BLaER1 treated with 17β-estradiol and CSF1 and Interleukin-3, amounts not matched to agents 10 nM and 100 nM (cell line): ENCODE results near the gene SCN1B.

Experiments used
- H3K27ac ChIP-seq, 11 experiments: shearing (Covaris generic); formaldehyde crosslinking; 2 replicates each; pipeline ENCODE4 v1.8.1; 2022
- H3K27me3 ChIP-seq, 11 experiments: shearing (Covaris generic); formaldehyde crosslinking; 2 replicates each; pipeline ENCODE4 v1.8.1; 2022
- H3K36me3 ChIP-seq, 11 experiments: shearing (Covaris generic); formaldehyde crosslinking; 2 replicates each; pipeline ENCODE4 v1.8.1; 2022
- H3K4me1 ChIP-seq, 10 experiments: shearing (Covaris generic); formaldehyde crosslinking; 2 replicates each; pipeline ENCODE4 v1.8.1; 2022
- H3K4me2 ChIP-seq, 11 experiments: shearing (Covaris generic); formaldehyde crosslinking; 2 replicates each; pipeline ENCODE4 v1.8.1; 2022
- H3K4me3 ChIP-seq, 10 experiments: shearing (Covaris generic); formaldehyde crosslinking; 2 replicates each; pipeline ENCODE4 v1.8.1; 2022
- H3K9ac ChIP-seq, 11 experiments: shearing (Covaris generic); formaldehyde crosslinking; 2 replicates each; pipeline ENCODE4 v1.8.1; 2022
- H3K9me3 ChIP-seq, 11 experiments: shearing (Covaris generic); formaldehyde crosslinking; replicated peaks in 1 of 11; 2 replicates each; pipeline ENCODE4 v1.8.1; 2022
- H4K20me1 ChIP-seq, 11 experiments: shearing (Covaris generic); formaldehyde crosslinking; 2 replicates each; pipeline ENCODE4 v1.8.1; 2022
- Cebpa-rat ChIP-seq, 11 experiments: shearing (Covaris generic); IDR thresholded peaks; 2 replicates each; pipeline ENCODE4 v1.8.1; 2022

The SCN1B gene

DNA sequence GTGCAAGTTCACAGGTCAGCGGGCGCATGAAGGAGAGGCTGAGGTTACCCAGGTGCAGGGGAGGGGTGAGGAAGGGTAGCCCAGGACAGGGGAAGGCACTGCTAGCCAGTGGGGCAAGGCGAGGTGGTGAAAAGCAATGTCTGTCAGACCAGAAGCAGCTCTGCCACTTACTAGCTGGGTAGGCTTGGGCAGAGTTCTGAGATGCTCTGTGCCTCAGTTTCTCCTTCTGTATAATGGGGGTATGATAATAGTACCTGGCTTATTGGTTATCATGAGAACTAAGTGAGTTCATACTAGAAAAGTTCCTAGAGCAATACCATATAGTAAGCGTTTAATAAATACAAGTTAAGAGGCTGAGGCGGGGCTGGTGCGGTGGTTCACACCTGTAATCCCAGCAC, 14.3 kb upstream of the SCN1B start:
- no peaks in the 10 kb centered on the region for H3K9me3 ChIP-seq
- H3K36me3 ChIP-seq, result peaks cover 87 to 99% (median 93%) of the 10 kb centered on the region in 11 experiments
- H3K4me3 ChIP-seq, result peak overlapping the region in 1 of 10 experiments; percentile 31; a peak in 2 of 20 replicates
- peak overlapping the region in 9 of 11 experiments; percentile 66 to 99 (median 92); a peak in 19 of 22 replicates for H3K4me2 ChIP-seq
- H3K9ac ChIP-seq, result peak overlapping the region in 6 of 11 experiments; percentile 2 to 72 (median 16); a peak in 5 of 22 replicates
- peak overlapping the region in 9 of 11 experiments; percentile 26 to 83 (median 78); a peak in 14 of 22 replicates for H3K27ac ChIP-seq
- no peak for TF ChIP-seq Cebpa-rat (IDR thresholded peaks at IDR 0.05)
- peaks cover 64 to 86% (median 78%) of the 10 kb centered on the region in 10 experiments for H3K4me1 ChIP-seq
- peaks cover 0 to 91% (median 16%) of the 10 kb centered on the region in 11 experiments; a peak in 15 of 22 replicates for H4K20me1 ChIP-seq
- H3K27me3 ChIP-seq, result no peaks in the 10 kb centered on the region

DNA sequence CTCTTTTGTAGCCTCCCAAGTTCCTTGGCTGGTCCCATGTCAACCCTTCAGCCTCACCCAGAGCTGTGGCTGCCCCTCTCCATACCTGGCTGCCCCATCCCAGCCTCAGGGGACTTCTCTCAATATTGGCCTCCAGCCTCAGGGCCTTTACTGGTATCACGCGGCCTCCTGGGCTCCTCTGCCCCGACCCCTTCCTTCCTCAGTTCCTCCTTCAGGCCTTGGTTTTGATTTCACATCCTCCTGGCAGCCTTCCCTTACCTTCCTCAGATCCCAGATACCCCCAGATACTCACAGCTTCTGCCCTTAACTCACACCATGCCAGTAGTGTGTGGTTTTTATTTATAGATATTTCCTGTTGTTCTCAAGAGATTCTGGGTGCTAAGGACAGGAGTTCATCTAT, 12.8 kb upstream of the SCN1B start:
- no peak for TF ChIP-seq Cebpa-rat (IDR thresholded peaks at IDR 0.05)
- no peaks in the 10 kb centered on the region for H3K9me3 ChIP-seq
- peak overlapping the region; percentile 40 to 83 (median 63); a peak in 19 of 22 replicates for H3K27ac ChIP-seq
- no peaks in the 10 kb centered on the region for H3K27me3 ChIP-seq
- H4K20me1 ChIP-seq, result peaks cover 0 to 91% (median 13%) of the 10 kb centered on the region in 11 experiments; a peak in 11 of 22 replicates
- H3K4me1 ChIP-seq, result peaks cover 49 to 77% (median 62%) of the 10 kb centered on the region in 10 experiments
- H3K36me3 ChIP-seq, result peaks cover 87 to 99% (median 93%) of the 10 kb centered on the region in 11 experiments
- H3K9ac ChIP-seq, result peak overlapping the region; percentile 10 to 69 (median 50); a peak in 18 of 22 replicates
- peak overlapping the region; percentile 46 to 99 (median 90) for H3K4me2 ChIP-seq
- peak overlapping the region in 4 of 10 experiments; percentile 14 to 49 (median 31); a peak in 5 of 20 replicates for H3K4me3 ChIP-seq

DNA sequence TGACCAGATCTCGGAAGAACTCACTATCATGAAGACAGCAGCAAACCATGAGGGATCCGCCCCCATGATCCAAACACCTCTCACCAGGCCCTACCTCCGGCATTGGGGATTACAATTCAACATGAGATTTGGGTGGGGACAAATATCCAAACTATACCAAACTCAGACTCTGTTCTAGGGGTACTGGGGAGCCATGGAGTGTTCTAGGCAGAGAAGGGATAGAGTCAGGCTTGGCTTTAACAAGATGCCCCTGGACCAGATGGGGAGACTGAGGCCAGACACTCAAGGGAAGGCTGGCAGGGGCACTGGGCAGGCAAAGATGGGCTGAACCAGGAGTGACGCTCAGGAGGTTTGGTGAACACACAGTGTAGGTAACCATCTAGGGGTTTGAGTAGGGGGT, 11.9 kb upstream of the SCN1B start:
- Histone ChIP-seq H3K9me3 (no peaks in the 10 kb centered on the region), H3K4me2 (peak overlapping the region in 6 of 11 experiments; percentile 90 to 99 (median 93); a peak in 10 of 22 replicates), H3K36me3 (peaks cover 87 to 100% (median 96%) of the 10 kb centered on the region in 11 experiments), H3K27me3 (no peaks in the 10 kb centered on the region), H3K4me1 (peaks cover 40 to 75% (median 56%) of the 10 kb centered on the region in 10 experiments), H3K4me3 (no peak overlapping the region), H3K9ac (peak overlapping the region in 4 of 11 experiments; percentile 28 to 60 (median 56); a peak in 6 of 22 replicates), H3K27ac (peak overlapping the region in 8 of 11 experiments; percentile 4 to 83 (median 66); a peak in 12 of 22 replicates), H4K20me1 (peaks cover 0 to 86% (median 16%) of the 10 kb centered on the region in 11 experiments; a peak in 15 of 22 replicates)
- TF ChIP-seq Cebpa-rat (IDR thresholded peaks at IDR 0.05), result no peak

DNA sequence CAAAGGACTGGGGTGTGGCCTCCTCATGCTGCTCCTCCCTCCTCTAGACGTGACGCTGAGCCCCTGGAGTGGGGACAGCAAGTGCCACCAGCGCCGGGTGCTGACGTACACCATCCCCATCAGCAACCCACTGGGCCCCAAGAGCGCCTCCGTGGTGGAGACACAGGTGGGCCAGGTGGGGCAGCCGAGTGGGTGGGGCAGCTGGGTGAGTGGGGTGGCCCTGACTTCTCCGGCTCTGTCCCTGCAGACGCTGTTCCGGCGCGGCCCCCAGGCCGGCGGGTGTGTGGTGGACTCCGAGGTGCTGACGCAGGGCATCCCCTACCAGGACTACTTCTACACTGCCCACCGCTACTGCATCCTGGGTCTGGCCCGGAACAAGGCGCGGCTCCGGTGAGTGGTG, 11.1 kb upstream of the SCN1B start:
- Histone ChIP-seq H4K20me1 (peaks cover 0 to 86% (median 20%) of the 10 kb centered on the region in 11 experiments; a peak in 16 of 22 replicates), H3K4me2 (peak overlapping the region in 2 of 11 experiments; percentile 92 to 99; a peak in 3 of 22 replicates), H3K4me3 (no peak overlapping the region), H3K27me3 (no peaks in the 10 kb centered on the region), H3K27ac (peak overlapping the region in 7 of 11 experiments; percentile 4 to 83 (median 63); a peak in 9 of 22 replicates), H3K4me1 (peaks cover 33 to 73% (median 48%) of the 10 kb centered on the region in 10 experiments), H3K9ac (0 out of 22 replicates have a peak overlapping the region, but pooled peaks of 3 of the 11 experiments have one; percentile 52 to 60 (median 59)), H3K9me3 (no peaks in the 10 kb centered on the region), H3K36me3 (peaks cover 88 to 100% (median 96%) of the 10 kb centered on the region in 11 experiments)
- TF ChIP-seq Cebpa-rat (IDR thresholded peaks at IDR 0.05), result no peak

GRCh38 chr19:35021016-35021415, 9.3 kb upstream of the SCN1B start:
- H3K4me3 ChIP-seq, result no peak overlapping the region

GRCh38 chr19:35021596-35021995, 8.7 kb upstream of the SCN1B start:
- Histone ChIP-seq H3K4me3 (no peak overlapping the region), H3K36me3 (peaks cover 90 to 100% (median 97%) of the 10 kb centered on the region in 11 experiments), H4K20me1 (peaks cover 0 to 86% (median 23%) of the 10 kb centered on the region in 11 experiments; a peak in 16 of 22 replicates), H3K27me3 (no peaks in the 10 kb centered on the region), H3K9me3 (no peaks in the 10 kb centered on the region), H3K27ac (peak overlapping the region in 1 of 11 experiments; percentile 29; a peak in 1 of 22 replicates), H3K9ac (peak overlapping the region in 1 of 11 experiments; percentile 16; a peak in 1 of 22 replicates), H3K4me1 (peaks cover 11 to 48% (median 24%) of the 10 kb centered on the region in 10 experiments), H3K4me2 (no peak overlapping the region)
- TF ChIP-seq Cebpa-rat (IDR thresholded peaks at IDR 0.05), result no peak

More at GRCh38 chr19:35021016-35021415, 9.3 kb upstream of the SCN1B start:
- no peak for TF ChIP-seq Cebpa-rat (IDR thresholded peaks at IDR 0.05)
- H4K20me1 ChIP-seq, result peaks cover 0 to 82% (median 21%) of the 10 kb centered on the region in 11 experiments; a peak in 15 of 22 replicates
- no peak overlapping the region for H3K4me2 ChIP-seq
- peaks cover 90 to 100% (median 97%) of the 10 kb centered on the region in 11 experiments for H3K36me3 ChIP-seq
- no peaks in the 10 kb centered on the region for H3K27me3 ChIP-seq
- H3K27ac ChIP-seq, result no peak overlapping the region
- no peaks in the 10 kb centered on the region for H3K9me3 ChIP-seq
- H3K4me1 ChIP-seq, result peaks cover 17 to 54% (median 29%) of the 10 kb centered on the region in 10 experiments
- H3K9ac ChIP-seq, result peak overlapping the region in 1 of 11 experiments; percentile 16; a peak in 1 of 22 replicates

GRCh38 chr19:35022460-35022859, 7.8 kb upstream of the SCN1B start:
- Histone ChIP-seq H3K27me3 (no peaks in the 10 kb centered on the region), H3K36me3 (peaks cover 95 to 100% (median 97%) of the 10 kb centered on the region in 11 experiments), H3K9me3 (no peaks in the 10 kb centered on the region)

DNA sequence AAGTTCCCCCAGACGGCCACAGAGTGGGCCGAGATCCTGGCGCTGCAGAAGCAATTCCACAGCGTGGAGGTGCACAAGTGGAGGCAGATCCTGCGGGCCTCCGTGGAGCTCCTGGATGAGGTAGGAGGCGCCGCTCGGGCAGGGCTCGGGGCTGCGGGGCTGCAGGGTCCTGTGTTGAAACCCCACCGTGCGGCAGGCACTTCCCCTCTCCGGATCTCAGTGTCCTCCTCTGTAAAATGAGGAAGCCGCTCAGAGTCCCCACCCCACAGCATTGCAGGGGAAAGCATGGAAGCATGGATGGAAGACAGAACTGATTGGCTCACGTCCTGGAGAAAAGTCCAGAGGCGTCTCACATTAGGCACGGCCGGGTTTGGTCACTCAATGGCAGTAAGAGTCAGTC, 6.8 kb upstream of the SCN1B start:
- Histone ChIP-seq H3K9me3 (no peaks in the 10 kb centered on the region), H3K9ac (no peak overlapping the region), H3K36me3 (peaks cover 95 to 100% (median 99%) of the 10 kb centered on the region in 11 experiments)

More at GRCh38 chr19:35022460-35022859, 7.8 kb upstream of the SCN1B start:
- H3K4me1 ChIP-seq, result peaks cover 3 to 39% (median 15%) of the 10 kb centered on the region in 10 experiments
- no peak for TF ChIP-seq Cebpa-rat (IDR thresholded peaks at IDR 0.05)
- no peak overlapping the region for H3K4me3 ChIP-seq
- peaks cover 0 to 89% (median 26%) of the 10 kb centered on the region in 11 experiments; a peak in 17 of 22 replicates for H4K20me1 ChIP-seq
- H3K9ac ChIP-seq, result no peak overlapping the region
- H3K4me2 ChIP-seq, result no peak overlapping the region
- no peak overlapping the region for H3K27ac ChIP-seq

GRCh38 chr19:35024095-35024494, 6.2 kb upstream of the SCN1B start:
- Histone ChIP-seq H3K9ac (no peak overlapping the region), H3K4me3 (no peak overlapping the region), H3K27me3 (peaks cover 0 to 11% (median 5%) of the 10 kb centered on the region in 11 experiments; a peak in 14 of 22 replicates), H3K9me3 (no peaks in the 10 kb centered on the region), H3K4me2 (no peak overlapping the region), H3K4me1 (peaks cover 0 to 24% (median under 1%) of the 10 kb centered on the region in 10 experiments; a peak in 8 of 20 replicates), H3K27ac (no peak overlapping the region), H3K36me3 (peaks cover 88 to 96% (median 94%) of the 10 kb centered on the region in 11 experiments), H4K20me1 (peaks cover 0 to 90% (median 34%) of the 10 kb centered on the region in 11 experiments; a peak in 16 of 22 replicates)
- no peak for TF ChIP-seq Cebpa-rat (IDR thresholded peaks at IDR 0.05)

More for the DNA sequence above, 6.8 kb upstream of the SCN1B start:
- H3K4me2 ChIP-seq, result peak overlapping the region in 2 of 11 experiments; percentile 33 to 36; a peak in 3 of 22 replicates
- H3K4me3 ChIP-seq, result no peak overlapping the region
- H4K20me1 ChIP-seq, result peaks cover 0 to 93% (median 31%) of the 10 kb centered on the region in 11 experiments; a peak in 16 of 22 replicates
- peaks cover 0 to 4% (median 0%) of the 10 kb centered on the region in 11 experiments; a peak in 5 of 22 replicates for H3K27me3 ChIP-seq
- H3K27ac ChIP-seq, result no peak overlapping the region
- peaks cover 0 to 30% (median 5%) of the 10 kb centered on the region in 10 experiments; a peak in 12 of 20 replicates for H3K4me1 ChIP-seq
- no peak for TF ChIP-seq Cebpa-rat (IDR thresholded peaks at IDR 0.05)
